NB4 (cell line): Measurements from ENCODE around the gene RGS19.

Experiments
- MYC ChIP-seq: IDR thresholded peaks from 2 replicates; pipeline ENCODE4 v1.6.1; 2011; ENCODE audit warnings: low read depth, low read length
- POLR2A ChIP-seq: IDR thresholded peaks from 2 replicates; pipeline ENCODE4 v1.6.1; 2011; ENCODE audit warnings: mild to moderate bottlenecking; ENCODE audit not compliant: insufficient read length; ENCODE audit errors: extremely low read depth
- TF ChIP-seq, protein P1 (sequence below): IDR thresholded peaks from one replicate; pipeline ENCODE4 v1.5.1; 2012; ENCODE audit warnings: low read depth, low read length
- TF ChIP-seq, protein P2 (sequence below): IDR thresholded peaks from 2 replicates; pipeline ENCODE4 v1.6.1; 2011; ENCODE audit warnings: low read depth, low read length

DNA sequence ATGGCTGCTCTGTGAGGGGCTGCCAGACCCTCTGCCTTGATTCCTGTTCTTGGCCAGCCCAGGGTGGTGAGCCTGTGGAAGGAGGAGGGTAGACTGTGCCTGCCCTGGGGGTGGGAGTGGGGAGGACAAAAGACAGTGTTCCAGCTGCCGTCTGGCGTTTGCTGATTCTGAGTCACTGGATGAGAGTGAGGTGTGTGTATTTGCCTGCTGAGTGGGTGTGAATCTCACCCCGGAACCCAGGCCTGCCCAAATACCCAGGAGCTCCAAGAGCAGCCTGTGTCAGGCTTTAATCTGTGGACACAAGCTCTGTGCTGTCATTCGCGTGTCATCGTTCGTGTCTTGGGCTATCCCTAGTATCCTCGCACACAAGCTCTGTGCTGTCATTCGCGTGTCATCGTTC, 7.5 kb upstream of the RGS19 start:
- TF ChIP-seq, protein P1, sequence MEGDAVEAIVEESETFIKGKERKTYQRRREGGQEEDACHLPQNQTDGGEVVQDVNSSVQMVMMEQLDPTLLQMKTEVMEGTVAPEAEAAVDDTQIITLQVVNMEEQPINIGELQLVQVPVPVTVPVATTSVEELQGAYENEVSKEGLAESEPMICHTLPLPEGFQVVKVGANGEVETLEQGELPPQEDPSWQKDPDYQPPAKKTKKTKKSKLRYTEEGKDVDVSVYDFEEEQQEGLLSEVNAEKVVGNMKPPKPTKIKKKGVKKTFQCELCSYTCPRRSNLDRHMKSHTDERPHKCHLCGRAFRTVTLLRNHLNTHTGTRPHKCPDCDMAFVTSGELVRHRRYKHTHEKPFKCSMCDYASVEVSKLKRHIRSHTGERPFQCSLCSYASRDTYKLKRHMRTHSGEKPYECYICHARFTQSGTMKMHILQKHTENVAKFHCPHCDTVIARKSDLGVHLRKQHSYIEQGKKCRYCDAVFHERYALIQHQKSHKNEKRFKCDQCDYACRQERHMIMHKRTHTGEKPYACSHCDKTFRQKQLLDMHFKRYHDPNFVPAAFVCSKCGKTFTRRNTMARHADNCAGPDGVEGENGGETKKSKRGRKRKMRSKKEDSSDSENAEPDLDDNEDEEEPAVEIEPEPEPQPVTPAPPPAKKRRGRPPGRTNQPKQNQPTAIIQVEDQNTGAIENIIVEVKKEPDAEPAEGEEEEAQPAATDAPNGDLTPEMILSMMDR, result no peak
- TF ChIP-seq, protein P2, sequence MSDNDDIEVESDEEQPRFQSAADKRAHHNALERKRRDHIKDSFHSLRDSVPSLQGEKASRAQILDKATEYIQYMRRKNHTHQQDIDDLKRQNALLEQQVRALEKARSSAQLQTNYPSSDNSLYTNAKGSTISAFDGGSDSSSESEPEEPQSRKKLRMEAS, result no peak
- TF ChIP-seq POLR2A, result no peak
- no peak for TF ChIP-seq MYC
